KMS-11 (cell line): ENCODE data around the gene LMAN1L.
A peak's percentile ranks its signal among the peaks of the same experiment; 100 is the strongest.

Experiments used
- H2AFZ ChIP-seq: fragments of 200-600 bp; sonication (generic); 2 replicates; pipeline ENCODE4 v1.6.1; 2016; ENCODE audit warnings: antibody characterized with exemption, mixed run types, low read depth
- H3K27ac ChIP-seq: fragments of 200-600 bp; sonication (generic); 2 replicates; pipeline ENCODE4 v1.6.1; 2016; ENCODE audit warnings: mild to moderate bottlenecking, mixed run types
- H3K27me3 ChIP-seq: fragments of 200-600 bp; sonication (generic); 2 replicates; pipeline ENCODE4 v1.6.1; 2017; ENCODE audit warnings: mild to moderate bottlenecking, low read depth, mixed run types, moderate library complexity; ENCODE audit not compliant: insufficient read depth
- H3K36me3 ChIP-seq: fragments of 200-600 bp; sonication (generic); 2 replicates; pipeline ENCODE4 v1.6.1; 2017; ENCODE audit warnings: mild to moderate bottlenecking, mixed run types; ENCODE audit not compliant: insufficient read depth
- H3K4me1 ChIP-seq: fragments of 200-600 bp; sonication (generic); 2 replicates; pipeline ENCODE4 v1.6.1; 2016; ENCODE audit warnings: mild to moderate bottlenecking, low read depth, mixed run types; ENCODE audit not compliant: poor library complexity, severe bottlenecking
- H3K4me2 ChIP-seq: fragments of 200-600 bp; sonication (generic); 2 replicates; pipeline ENCODE4 v1.7.0; 2016; ENCODE audit warnings: mild to moderate bottlenecking, mixed run types
- H3K4me3 ChIP-seq: fragments of 200-600 bp; sonication (generic); IDR thresholded peaks from 2 replicates; pipeline ENCODE4 v1.6.1; 2017; ENCODE audit warnings: low read depth, low read length, mixed read lengths; ENCODE audit not compliant: insufficient read depth
- H3K79me2 ChIP-seq: fragments of 200-600 bp; sonication (generic); 2 replicates; pipeline ENCODE4 v1.6.1; 2016; ENCODE audit warnings: low read depth, mixed run types; ENCODE audit not compliant: insufficient read depth
- H3K9ac ChIP-seq: fragments of 200-600 bp; sonication (generic); 2 replicates; pipeline ENCODE4 v1.6.1; 2016; ENCODE audit warnings: mild to moderate bottlenecking, mixed run types
- H4K20me1 ChIP-seq: fragments of 200-600 bp; sonication (generic); 2 replicates; pipeline ENCODE4 v1.6.1; 2016; ENCODE audit warnings: mild to moderate bottlenecking, mixed run types; ENCODE audit not compliant: insufficient read depth
- CTCF ChIP-seq: fragments of 200-600 bp; sonication (generic); conservative IDR thresholded peaks from 2 replicates; pipeline ENCODE4 v1.6.1; 2017; ENCODE audit warnings: low read depth, mild to moderate bottlenecking, antibody characterized with exemption, low read length, moderate library complexity, mixed read lengths

The LMAN1L gene

GRCh38 chr15:74873036-74873755, 60.6 kb downstream of the LMAN1L start, which contains the start of gene SCAMP2:
Gene SCAMP2, minus strand, starts transcription at chr15:74873365. Its CDS starts 110 bp downstream, at chr15:74873255.
- Histone ChIP-seq H3K36me3 (no peaks in the 10 kb centered on the region; the same call in 1 of the 2 replicates), H3K9ac (peak within 1 kb of the TSS; percentile 82), H3K27me3 (no peaks in the 10 kb centered on the region), H4K20me1 (no peaks in the 10 kb centered on the region), H3K4me2 (peak within 1 kb of the TSS; percentile 94), H3K79me2 (peaks cover 44% of the 10 kb centered on the region; the same call in 1 of the 2 replicates), H3K4me1 (peaks cover 23% of the 10 kb centered on the region), H3K4me3 (no peak within 1 kb of the TSS), H2AFZ (peak within 1 kb of the TSS; percentile 97), H3K27ac (peak within 1 kb of the TSS; percentile 61)
- TF ChIP-seq CTCF = no peak

- no peak for TF ChIP-seq CTCF
- H4K20me1 ChIP-seq = no peaks in the 10 kb centered on the region
- peak overlapping the region; percentile 97 for H2AFZ ChIP-seq
- H3K9ac ChIP-seq = peak overlapping the region; percentile 50; the same call in 1 of the 2 replicates
- no peaks in the 10 kb centered on the region; the same call in 1 of the 2 replicates for H3K36me3 ChIP-seq
- H3K4me3 ChIP-seq = no peak overlapping the region
- peaks cover 37% of the 10 kb centered on the region; the same call in 1 of the 2 replicates for H3K79me2 ChIP-seq
- peak overlapping the region; percentile 74 for H3K4me2 ChIP-seq
- peak overlapping the region; percentile 24; the same call in 1 of the 2 replicates for H3K27ac ChIP-seq
- no peaks in the 10 kb centered on the region for H3K27me3 ChIP-seq
- peaks cover 22% of the 10 kb centered on the region for H3K4me1 ChIP-seq
These were observed 61.3 kb downstream of the LMAN1L start for GRCh38 chr15:74873756-74874424.
